Endodermal cell (in vitro differentiated cells): Measurements from ENCODE around the gene PLCE1. TPM values are rescaled to one million over a fixed set of nuclear protein-coding genes. Genes with fewer than 3 reads are reported as not detected.
A peak's percentile ranks its signal among the peaks of the same experiment; 100 is the strongest.

Experiments
- DNase-seq: peaks from one replicate; pipeline ENCODE4 v3.0.0-alpha.2; 2017
- H3K27ac ChIP-seq: 2 replicates; pipeline ENCODE4 v1.5.1; 2013; ENCODE audit warnings: mild to moderate bottlenecking, low read depth, low read length, moderate library complexity
- H3K27me3 ChIP-seq: 2 replicates; pipeline ENCODE4 v1.6.1; 2013; ENCODE audit warnings: mild to moderate bottlenecking, low read length, moderate library complexity; ENCODE audit not compliant: insufficient read depth, control insufficient read depth, poor library complexity, severe bottlenecking
- H3K36me3 ChIP-seq: 2 replicates; pipeline ENCODE4 v1.7.0; 2013; ENCODE audit warnings: mild to moderate bottlenecking, low read length, moderate library complexity; ENCODE audit not compliant: control insufficient read depth, insufficient read depth
- H3K4me1 ChIP-seq: one replicate; pipeline ENCODE4 v1.7.0; 2013; ENCODE audit warnings: low read length; ENCODE audit not compliant: control insufficient read depth, insufficient read depth
- H3K4me3 ChIP-seq: 2 replicates; pipeline ENCODE4 v1.5.1; 2013; ENCODE audit warnings: mild to moderate bottlenecking, low read length, moderate library complexity
- H3K9ac ChIP-seq: 2 replicates; pipeline ENCODE4 v1.6.1; 2013; ENCODE audit warnings: mild to moderate bottlenecking, low read length, moderate library complexity; ENCODE audit not compliant: poor library complexity, severe bottlenecking; ENCODE audit errors: extremely low read depth
- H3K9me3 ChIP-seq: 2 replicates; pipeline ENCODE4 v1.6.1; 2013; ENCODE audit warnings: mild to moderate bottlenecking, low read length, moderate library complexity; ENCODE audit not compliant: control insufficient read depth
- H3K27ac Mint-ChIP-seq: 2 replicates; pipeline ENCODE4 v1.8.0; 2020; ENCODE audit warnings: mixed read lengths
- H3K27me3 Mint-ChIP-seq: 2 replicates; pipeline ENCODE4 v1.8.0; 2021; ENCODE audit warnings: mild to moderate bottlenecking, mixed read lengths; ENCODE audit not compliant: insufficient read depth
- H3K36me3 Mint-ChIP-seq: 2 replicates; pipeline ENCODE4 v1.8.0; 2020; ENCODE audit warnings: low read depth, mixed read lengths
- H3K4me1 Mint-ChIP-seq: 2 replicates; pipeline ENCODE4 v1.8.0; 2020; ENCODE audit warnings: mixed read lengths
- H3K4me3 Mint-ChIP-seq: 2 replicates; pipeline ENCODE4 v1.8.0; 2020; ENCODE audit warnings: mild to moderate bottlenecking, moderate library complexity, mixed read lengths
- H3K9me3 Mint-ChIP-seq: 2 replicates; pipeline ENCODE4 v1.8.0; 2020; ENCODE audit warnings: mild to moderate bottlenecking, mixed read lengths
- CTCF ChIP-seq: fragments of 200-600 bp; sonication (generic); conservative IDR thresholded peaks from 2 replicates; pipeline ENCODE4 v1.5.0; 2021; ENCODE audit warnings: antibody characterized with exemption, mild to moderate bottlenecking
- WGBS, 2 experiments: methylation state at CpG; one replicate each; pipeline versions ENCODE4 v1.1.5 to v1.1.7; 2013; ENCODE audit warnings: missing lambda C conversion rate in 2 of 2, mixed read lengths in 1 of 2; ENCODE audit not compliant: insufficient coverage in 1 of 2, insufficient read length in 1 of 2; 5-methylcytosine and 5-hydroxymethylcytosine counted together
- total RNA-seq, 2 donors: library from RNA; stranded (reverse); fragmentation: NEBNext Ultra II Directional in 1 of 2; extraction: Animal tissue kit (Norgen Biotek cat#: 25700) in 1 of 2; gene quantifications; 2 replicates in 1 of 2; 3 replicates in 1 of 2; pipeline ENCODE4 v1.2.1, GENCODE V29; 2021

The PLCE1 gene
- total RNA-seq, 2 donors from 2014 or later = 13.1 to 14.3 TPM

DNA sequence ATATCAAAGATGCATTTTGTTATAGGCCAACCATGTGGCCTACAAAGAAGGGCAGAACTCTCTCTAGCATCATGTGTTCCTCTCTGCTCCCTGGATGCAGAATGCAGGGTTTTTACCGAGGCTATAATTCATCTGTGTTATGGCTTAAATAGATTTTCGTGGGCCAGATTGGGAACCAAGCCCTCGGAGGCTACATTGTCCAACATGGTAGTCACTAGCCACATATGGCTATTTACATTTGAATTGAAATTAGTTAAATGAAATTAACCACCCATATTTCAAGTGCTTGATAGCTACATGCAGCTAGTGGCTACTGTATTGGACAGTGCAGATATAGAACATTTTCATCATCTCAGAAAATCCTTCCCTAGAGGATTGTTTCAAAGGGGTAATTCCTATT is 2.8 kb downstream of the PLCE1 start:
- Mint-ChIP-seq H3K36me3 (peaks cover 5% of the 10 kb centered on the region), H3K4me1 (peaks cover 61% of the 10 kb centered on the region), H3K4me3 (no peak overlapping the region), H3K27me3 (peaks cover 43% of the 10 kb centered on the region), H3K27ac (no peak overlapping the region), H3K9me3 (no peaks in the 10 kb centered on the region)
- no peak for DNase-seq
- Histone ChIP-seq H3K4me1 (peaks cover 12% of the 10 kb centered on the region), H3K4me3 (peak overlapping the region; percentile 85), H3K27ac (no peak overlapping the region), H3K9me3 (peaks cover 11% of the 10 kb centered on the region), H3K36me3 (peaks cover 8% of the 10 kb centered on the region), H3K27me3 (no peaks in the 10 kb centered on the region), H3K9ac (no peak overlapping the region)
- no peak for TF ChIP-seq CTCF
- 94 to 100% methylated on average over 2 to 3 of the region's 3 CpGs for WGBS, 2 experiments

DNA sequence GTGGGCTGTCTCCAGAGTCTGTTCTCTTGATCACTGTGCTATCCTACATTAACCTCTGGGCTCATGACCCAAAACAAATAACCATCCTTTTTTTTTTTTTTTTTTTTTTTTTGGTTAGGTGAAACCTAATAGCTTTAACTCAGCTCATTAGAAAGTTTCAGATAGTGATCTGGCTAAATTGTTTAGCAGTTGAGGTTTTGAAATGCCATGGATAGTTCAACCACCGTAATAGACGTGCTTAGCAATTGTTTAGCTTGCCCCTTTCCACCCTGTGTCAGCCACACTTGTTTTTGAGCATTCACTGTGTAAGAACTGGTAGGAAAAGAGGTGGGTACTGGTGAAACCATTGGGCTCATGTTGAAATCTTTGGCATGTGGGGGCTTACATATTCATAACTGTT is 3.8 kb downstream of the PLCE1 start:
- no peak for TF ChIP-seq CTCF
- no peak for DNase-seq
- no peaks in the 10 kb centered on the region for H3K27me3 ChIP-seq
- H3K36me3 ChIP-seq = peaks cover 8% of the 10 kb centered on the region
- H3K9me3 ChIP-seq = peaks cover 11% of the 10 kb centered on the region
- H3K9ac ChIP-seq = no peak overlapping the region
- no peak overlapping the region for H3K4me3 Mint-ChIP-seq
- H3K27ac Mint-ChIP-seq = no peak overlapping the region
- peaks cover 8% of the 10 kb centered on the region for H3K4me1 ChIP-seq
- 89 to 94% methylated on average over 2 of the region's 2 CpGs for WGBS, 2 experiments
- H3K9me3 Mint-ChIP-seq = no peaks in the 10 kb centered on the region
- H3K36me3 Mint-ChIP-seq = peaks cover 5% of the 10 kb centered on the region
- peak overlapping the region; percentile 34 for H3K4me3 ChIP-seq
- peaks cover 41% of the 10 kb centered on the region for H3K27me3 Mint-ChIP-seq
- no peak overlapping the region for H3K27ac ChIP-seq
- peaks cover 58% of the 10 kb centered on the region for H3K4me1 Mint-ChIP-seq

DNA sequence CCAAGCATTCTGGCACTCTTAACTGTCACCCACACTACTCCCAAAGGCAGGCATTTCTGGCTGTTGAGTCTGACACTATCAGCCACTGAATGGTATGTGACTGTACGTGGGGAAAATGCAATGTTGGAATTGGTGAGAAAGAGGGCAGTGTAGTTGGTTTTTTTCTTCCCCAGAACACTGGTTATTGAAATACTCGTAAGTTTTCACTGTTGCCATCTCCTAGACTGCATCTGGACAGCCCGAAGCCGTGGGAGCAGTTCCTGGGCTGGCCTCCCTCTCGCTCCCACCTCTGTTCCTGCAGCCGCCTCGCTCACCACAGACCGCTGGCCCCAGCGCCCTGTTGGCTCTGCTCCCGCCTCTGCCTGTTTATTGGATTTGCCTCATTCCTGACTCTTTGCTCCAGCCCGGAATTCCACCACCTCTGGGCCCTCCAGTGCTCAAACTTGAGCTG is 5.7 kb downstream of the PLCE1 start:
- WGBS, 2 experiments = 68 to 70% methylated on average over 9 to 11 of the region's 11 CpGs
- no peaks in the 10 kb centered on the region for H3K27me3 ChIP-seq
- Mint-ChIP-seq H3K4me3 (peak overlapping the region; percentile 2), H3K9me3 (no peaks in the 10 kb centered on the region), H3K36me3 (peaks cover 10% of the 10 kb centered on the region), H3K27me3 (peaks cover 30% of the 10 kb centered on the region), H3K4me1 (peaks cover 52% of the 10 kb centered on the region), H3K27ac (peak overlapping the region; percentile 44)
- H3K4me3 ChIP-seq = no peak overlapping the region
- peaks cover 8% of the 10 kb centered on the region for H3K4me1 ChIP-seq
- H3K27ac ChIP-seq = no peak overlapping the region
- TF ChIP-seq CTCF = no peak
- peaks cover 8% of the 10 kb centered on the region for H3K36me3 ChIP-seq
- H3K9ac ChIP-seq = no peak overlapping the region
- DNase-seq = peak; percentile 82
- peaks cover 11% of the 10 kb centered on the region for H3K9me3 ChIP-seq
